GM18511 (cell line): ENCODE results near the gene MYLIP.

Experiments
- ATAC-seq: cut with Tn5 transposase; IDR thresholded peaks from one replicate; pipeline ENCODE4 v1.9.1; 2021; ENCODE audit warnings: mild to moderate bottlenecking, moderate library complexity; ENCODE audit not compliant: unreplicated experiment

Gene MYLIP

DNA sequence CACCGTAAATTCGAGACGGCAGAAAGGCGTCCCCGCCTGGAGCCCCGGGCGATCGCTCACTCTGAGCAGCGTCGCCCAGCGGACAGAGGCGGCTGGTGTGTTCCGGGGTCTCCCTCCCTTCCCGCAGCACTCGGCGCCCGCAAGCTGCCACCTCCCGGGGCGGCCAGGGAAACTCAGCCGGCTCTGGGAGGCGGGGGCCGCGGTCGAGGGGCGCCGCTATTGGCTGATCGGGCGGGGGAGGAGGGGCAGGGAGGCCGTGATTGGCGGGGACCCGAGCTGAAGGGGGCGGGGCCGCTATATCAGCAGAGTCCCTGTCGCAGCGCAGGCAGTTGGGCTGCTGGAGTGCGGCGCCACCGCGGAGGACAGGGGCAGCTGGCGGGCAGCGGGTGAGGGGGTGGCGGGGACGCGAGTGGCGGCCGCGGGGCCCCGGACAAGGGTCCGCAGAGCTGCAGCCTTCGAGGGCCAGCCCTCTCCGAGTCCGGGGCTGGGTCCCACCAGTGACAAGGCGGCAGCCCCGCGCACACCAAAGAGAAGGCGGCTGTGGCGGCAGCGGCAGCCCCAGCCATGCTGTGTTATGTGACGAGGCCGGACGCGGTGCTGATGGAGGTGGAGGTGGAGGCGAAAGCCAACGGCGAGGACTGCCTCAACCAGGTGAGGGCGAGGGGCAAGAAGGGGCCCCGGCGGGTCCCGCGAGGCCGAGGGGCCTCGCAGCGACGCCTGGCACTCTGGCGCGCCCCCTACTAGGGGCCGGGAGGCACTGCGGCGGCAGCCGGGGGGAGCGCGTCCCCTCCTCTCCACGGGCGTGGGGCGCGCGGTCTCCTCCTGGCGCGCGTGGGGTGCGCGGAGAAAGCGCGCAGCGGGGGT is at the start of gene MYLIP:
Gene MYLIP, plus strand, starts transcription at position 328 of the 864 bp plus-strand sequence. Its CDS starts 237 bp downstream, at position 565.
- peak; percentile 78 for ATAC-seq

- no peak for ATAC-seq
These were observed 49.5 kb upstream of the MYLIP start for GRCh38 chr6:16079354-16079753.

DNA sequence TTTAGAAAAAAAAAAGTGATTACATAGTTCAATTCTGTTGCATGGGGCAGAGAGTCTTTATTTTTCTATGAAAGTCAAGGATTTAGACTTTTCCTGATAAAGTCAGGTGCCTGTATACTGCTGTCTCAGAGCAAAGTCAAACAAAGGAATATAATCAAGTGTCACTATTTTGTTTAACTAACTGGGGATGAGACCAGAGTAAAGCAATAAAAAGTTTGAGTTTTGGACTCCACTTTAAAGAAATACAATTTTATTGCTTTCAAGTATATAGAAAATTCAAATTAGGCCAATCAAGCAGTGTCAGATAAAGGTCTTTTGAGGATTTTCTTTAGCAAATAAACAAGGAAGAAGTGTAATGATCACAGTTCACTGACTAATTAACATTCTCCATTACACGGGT is 48.7 kb upstream of the MYLIP start:
- ATAC-seq, result no peak

- ATAC-seq, result no peak
These were observed 47.6 kb upstream of the MYLIP start for GRCh38 chr6:16081326-16081725.

- no peak for ATAC-seq
These were observed 46.5 kb upstream of the MYLIP start for GRCh38 chr6:16082361-16082760.

GRCh38 chr6:16086965-16087364 is 41.9 kb upstream of the MYLIP start:
- no peak for ATAC-seq

GRCh38 chr6:16087386-16087785 is 41.5 kb upstream of the MYLIP start:
- no peak for ATAC-seq

- ATAC-seq, result no peak
These were observed 40.5 kb upstream of the MYLIP start for GRCh38 chr6:16088409-16088808.

GRCh38 chr6:16089232-16090062 is 39.4 kb upstream of the MYLIP start:
- no peak for ATAC-seq

DNA sequence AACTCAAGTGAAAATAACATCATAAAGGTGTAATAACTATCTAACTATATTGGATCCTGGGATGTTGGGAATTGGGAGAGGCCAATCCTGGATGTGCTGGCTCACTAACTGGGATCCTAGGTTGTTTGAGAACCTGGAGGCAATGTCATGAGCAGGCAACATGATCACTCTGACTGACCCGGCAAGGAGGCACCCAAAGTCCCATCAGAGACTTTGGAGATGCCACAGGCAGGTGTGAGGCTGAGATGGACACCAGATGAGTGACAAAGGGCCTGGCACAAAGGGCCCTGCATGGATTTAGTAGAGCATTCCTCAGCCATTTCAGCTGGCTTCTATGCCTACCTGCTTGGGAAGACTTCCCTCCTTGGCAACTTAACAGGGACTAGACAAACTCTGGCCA is 38.4 kb upstream of the MYLIP start:
- ATAC-seq, result no peak

GRCh38 chr6:16090920-16091319 is 38.0 kb upstream of the MYLIP start:
- no peak for ATAC-seq

DNA sequence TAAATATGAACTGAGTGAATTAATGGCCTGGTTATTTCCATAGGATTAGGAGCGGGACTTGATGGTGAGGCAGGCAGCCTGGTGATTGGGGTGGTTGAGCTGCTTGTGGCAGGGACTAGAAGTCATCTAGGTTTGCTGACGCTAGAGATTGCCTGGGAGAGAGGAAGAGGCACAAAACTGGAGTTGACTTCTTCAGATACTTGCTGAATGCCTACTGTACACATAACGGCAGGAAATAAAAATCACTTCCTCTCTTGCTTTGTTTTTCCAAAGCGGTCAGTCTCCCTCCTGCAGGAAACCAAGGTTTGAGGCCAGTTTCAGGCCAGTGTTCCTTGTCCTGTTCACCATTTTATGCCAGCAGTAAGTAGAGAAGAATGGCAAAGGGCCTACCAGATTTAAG is 36.7 kb upstream of the MYLIP start:
- no peak for ATAC-seq

- no peak for ATAC-seq
These were observed 35.9 kb upstream of the MYLIP start for GRCh38 chr6:16092990-16093389.

DNA sequence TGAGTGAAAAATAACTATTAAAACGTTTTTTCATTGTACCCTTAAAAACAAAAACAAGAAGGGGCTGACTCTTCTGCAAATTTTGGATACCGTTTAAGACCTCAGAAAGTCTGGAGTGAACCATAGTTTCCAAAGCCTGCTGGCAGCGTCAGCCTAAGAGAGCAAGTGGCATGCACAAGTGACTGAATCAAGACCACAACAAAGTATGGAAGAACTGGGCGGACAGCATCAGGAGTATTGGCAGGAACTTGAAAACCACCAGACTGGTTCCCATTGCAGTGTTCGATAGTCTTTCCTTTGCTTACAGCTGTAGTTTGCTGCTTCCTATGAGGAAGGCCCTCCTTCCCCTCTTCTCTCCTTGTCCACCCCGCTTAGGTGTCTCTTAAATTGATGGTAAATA is 33.7 kb upstream of the MYLIP start:
- ATAC-seq, result no peak

GRCh38 chr6:16097382-16098171 is 31.3 kb upstream of the MYLIP start:
- peak; percentile 82 for ATAC-seq

GRCh38 chr6:16098211-16098610 is 30.7 kb upstream of the MYLIP start:
- no peak for ATAC-seq

- ATAC-seq, result no peak
These were observed 26.7 kb upstream of the MYLIP start for GRCh38 chr6:16102208-16102607.

DNA sequence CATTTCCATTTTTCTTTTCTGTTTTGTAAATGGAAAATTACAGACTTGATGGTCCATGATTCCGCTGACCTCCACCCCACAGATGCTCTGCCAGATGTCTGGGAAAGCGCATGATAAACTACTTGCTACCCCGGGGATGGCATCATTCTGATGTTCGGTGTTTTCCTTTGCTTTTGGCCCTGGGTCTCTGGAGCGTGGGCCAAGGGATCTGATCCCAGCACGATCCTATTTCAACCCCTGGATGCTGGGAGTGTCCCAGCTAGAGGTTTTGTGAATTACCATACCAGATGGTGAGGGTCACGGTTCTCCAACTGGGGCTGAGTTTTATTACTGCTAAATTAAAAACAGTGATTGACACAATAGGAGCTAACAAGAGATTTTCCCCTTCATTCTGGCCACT is 25.2 kb upstream of the MYLIP start:
- ATAC-seq, result no peak

DNA sequence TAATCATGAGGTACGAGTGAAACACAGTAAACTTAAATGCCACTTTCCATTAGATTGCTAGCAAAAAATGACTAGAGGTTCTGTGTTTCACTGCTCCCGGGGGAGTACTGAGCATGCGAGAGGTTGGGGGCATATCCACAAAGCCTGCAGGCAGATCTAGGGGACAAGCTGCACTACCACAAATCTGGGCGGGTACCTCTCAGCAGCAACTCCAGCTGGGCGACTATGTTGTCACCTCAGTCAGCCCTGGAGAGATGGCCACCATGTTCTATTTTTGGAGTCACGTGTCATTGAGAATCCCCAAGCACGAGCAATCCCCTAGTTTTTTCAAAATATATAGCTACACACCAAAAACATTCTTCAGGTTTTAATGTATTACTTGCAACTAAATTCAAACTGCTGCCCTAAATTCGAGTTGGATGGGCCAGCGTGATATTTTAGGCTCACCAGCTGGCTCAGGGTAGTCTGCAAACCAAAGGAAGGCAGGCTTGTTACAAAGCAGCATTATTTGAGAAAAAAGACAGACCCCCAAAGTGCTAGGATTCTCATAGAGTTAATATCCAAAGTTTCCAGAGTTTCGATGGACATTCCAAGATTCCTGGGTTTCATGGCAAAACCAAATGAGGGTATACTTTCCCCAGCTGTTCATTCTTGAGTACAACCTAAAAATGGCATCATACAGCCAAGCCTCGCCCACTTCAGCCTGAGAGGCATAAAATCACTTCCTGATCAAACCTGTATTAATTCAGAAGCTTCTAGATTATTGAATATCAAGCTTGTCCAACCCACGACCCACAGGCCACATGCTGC is 24.1 kb upstream of the MYLIP start:
- ATAC-seq, result no peak

DNA sequence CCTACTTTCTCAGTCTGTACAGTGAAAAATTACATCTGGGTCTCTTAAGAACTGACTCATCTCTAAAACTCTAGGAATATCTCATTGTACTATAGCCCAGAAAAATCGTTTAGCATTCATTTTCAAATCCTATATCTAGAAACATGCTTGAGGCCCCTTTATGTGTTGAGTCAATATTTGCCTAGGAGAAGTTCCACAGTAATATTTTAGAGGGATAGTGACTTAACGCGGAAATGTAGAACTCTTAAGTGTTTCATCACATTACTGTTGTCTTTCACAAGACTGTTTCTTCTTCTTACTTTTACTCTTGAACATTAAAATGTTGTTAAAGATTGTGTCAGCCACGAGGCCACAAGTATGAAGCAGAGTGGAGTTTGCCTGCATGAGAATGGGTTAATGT is 23.0 kb upstream of the MYLIP start:
- no peak for ATAC-seq
